GM13976 (cell line): ENCODE results near the gene OSBPL10.

Experiments used
- DNase-seq: peaks from one replicate; pipeline ENCODE4 v3.0.0; 2012; ENCODE audit warnings: low spot score
- CTCF ChIP-seq: IDR thresholded peaks from 2 replicates; pipeline ENCODE4 v1.5.1; 2012; ENCODE audit warnings: borderline replicate concordance, mild to moderate bottlenecking; ENCODE audit not compliant: insufficient read depth; ENCODE audit errors: extremely low read depth, missing control alignments, control extremely low read depth
- in situ Hi-C: fragments of 300-500 bp; cut with MboI; formaldehyde crosslinking; loops from one replicate; pipeline ENCODE4 v1.12.0; 2022; ENCODE audit warnings: low sequenced_read_pairs, mixed read lengths, inconsistent platforms; ENCODE audit not compliant: unreplicated experiment

The OSBPL10 gene

GRCh38 chr3:31968927-31969418 lies 12.1 kb downstream of the OSBPL10 start:
- no peak for DNase-seq
- TF ChIP-seq CTCF = no peak
- in situ Hi-C loops = no loop called here

GRCh38 chr3:31968369-31968926 lies 12.6 kb downstream of the OSBPL10 start:
- in situ Hi-C loops = no loop called here
- TF ChIP-seq CTCF = no peak
- no peak for DNase-seq

- no peak for DNase-seq
- in situ Hi-C loops = no loop called here
- TF ChIP-seq CTCF = no peak
Measured at GRCh38 chr3:31967592-31967991, 13.5 kb downstream of the OSBPL10 start.

- DNase-seq = no peak
- TF ChIP-seq CTCF = no peak
- in situ Hi-C loops = no loop called here
Measured at GRCh38 chr3:31966978-31967591, 14.0 kb downstream of the OSBPL10 start.

GRCh38 chr3:31962801-31963205 lies 18.3 kb downstream of the OSBPL10 start:
- in situ Hi-C loops = no loop called here
- no peak for TF ChIP-seq CTCF
- DNase-seq = no peak

GRCh38 chr3:31960793-31961431 lies 20.1 kb downstream of the OSBPL10 start:
- no peak for DNase-seq
- in situ Hi-C loops = no loop called here
- TF ChIP-seq CTCF = no peak
